ENCODE results near the gene CNOT1. TPM values are rescaled to one million over a fixed set of nuclear protein-coding genes. Genes with fewer than 3 reads are reported as not detected.

Gene CNOT1
- total and polyA plus RNA-seq, 4 donors = 35.6 to 187 (median 120) TPM

- Histone ChIP-seq H3K4me1 (ENCODE audit: control insufficient read depth in 5 of 5, insufficient read depth in 5 of 5, low read length in 5 of 5) (peaks cover 0 to 14% (median 0%) of the 10 kb centered on the region in 5 donors), H3K9me3 (ENCODE audit: control insufficient read depth in 4 of 4, insufficient read depth in 3 of 4, low read length in 3 of 4) (no peaks in the 10 kb centered on the region), H3K27me3 (ENCODE audit: control insufficient read depth in 3 of 3, insufficient read depth in 3 of 3, low read length in 2 of 3) (peaks cover 0 to 14% (median 7%) of the 10 kb centered on the region in 3 donors), H3K27ac (ENCODE audit: low read depth in 1 of 2, low read length in 1 of 2) (peak overlapping the region; percentile 69 to 83), H3K9ac (ENCODE audit: insufficient read depth in 1 of 2, low read length in 2 of 2) (no peak overlapping the region), H3K4me3 (no peak overlapping the region), H3K36me3 (ENCODE audit: control insufficient read depth in 4 of 4, insufficient read depth in 4 of 4, low read length in 4 of 4) (no peaks in the 10 kb centered on the region)
- TF ChIP-seq CTCF (IDR thresholded peaks at IDR 0.05; ENCODE audit: control extremely low read depth, extremely low read depth) = no peak
- ATAC-seq (ENCODE audit: insufficient read depth, low FRiP score) (no peak), DNase-seq (no peak)
- WGBS, 2 donors = 94 to 96% methylated on average over 3 of the region's 3 CpGs
These were observed 156.8 kb downstream of the CNOT1 start for GRCh38 chr16:58472827-58473226.

DNA sequence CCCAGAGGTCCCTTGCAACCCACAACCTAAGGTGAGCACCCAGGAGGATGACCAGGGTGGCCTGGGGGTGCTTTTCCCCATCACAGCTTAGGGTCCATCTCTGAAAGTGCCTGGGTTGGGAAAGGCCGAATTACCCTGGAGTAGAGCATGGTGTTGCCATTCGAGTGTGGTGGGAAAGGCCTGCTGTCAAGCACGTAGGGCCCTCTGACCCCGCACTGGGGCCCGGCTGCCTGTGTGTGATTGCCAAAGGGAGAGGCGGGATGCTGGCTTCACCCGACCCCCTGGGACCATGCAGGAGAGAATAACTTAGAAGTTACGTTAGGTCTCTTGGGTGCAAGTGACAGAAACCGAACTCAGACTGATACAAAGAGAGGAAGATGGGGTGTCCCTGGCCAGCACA lies 157.4 kb downstream of the CNOT1 start:
- H3K27ac ChIP-seq (ENCODE audit: low read depth in 1 of 2, low read length in 1 of 2) = peak overlapping the region; percentile 6 to 63

GRCh38 chr16:58471209-58471975 lies 158.2 kb downstream of the CNOT1 start:
- Histone ChIP-seq H3K4me1 (ENCODE audit: control insufficient read depth in 5 of 5, insufficient read depth in 5 of 5, low read length in 5 of 5) (peaks cover 0 to 14% (median 0%) of the 10 kb centered on the region in 5 donors), H3K27ac (ENCODE audit: low read depth in 1 of 2, low read length in 1 of 2) (peak overlapping the region; percentile 11 to 26), H3K9ac (ENCODE audit: insufficient read depth in 1 of 2, low read length in 2 of 2) (no peak overlapping the region), H3K9me3 (ENCODE audit: control insufficient read depth in 4 of 4, insufficient read depth in 3 of 4, low read length in 3 of 4) (no peaks in the 10 kb centered on the region), H3K4me3 (no peak overlapping the region), H3K36me3 (ENCODE audit: control insufficient read depth in 4 of 4, insufficient read depth in 4 of 4, low read length in 4 of 4) (no peaks in the 10 kb centered on the region), H3K27me3 (ENCODE audit: control insufficient read depth in 3 of 3, insufficient read depth in 3 of 3, low read length in 2 of 3) (peaks cover 0 to 25% (median 17%) of the 10 kb centered on the region in 3 donors)
- ATAC-seq (ENCODE audit: insufficient read depth, low FRiP score) (no peak), DNase-seq (no peak)
- WGBS, 2 donors = 47 to 50% methylated on average over 10 of the region's 10 CpGs
- TF ChIP-seq CTCF (IDR thresholded peaks at IDR 0.05; ENCODE audit: control extremely low read depth, extremely low read depth) = no peak

More for the DNA sequence above, 157.4 kb downstream of the CNOT1 start:
- Histone ChIP-seq H3K36me3 (ENCODE audit: control insufficient read depth in 4 of 4, insufficient read depth in 4 of 4, low read length in 4 of 4) (no peaks in the 10 kb centered on the region), H3K4me1 (ENCODE audit: control insufficient read depth in 5 of 5, insufficient read depth in 5 of 5, low read length in 5 of 5) (peaks cover 0 to 14% (median 0%) of the 10 kb centered on the region in 5 donors), H3K27me3 (ENCODE audit: control insufficient read depth in 3 of 3, insufficient read depth in 3 of 3, low read length in 2 of 3) (peaks cover 0 to 18% (median 10%) of the 10 kb centered on the region in 3 donors), H3K4me3 (no peak overlapping the region), H3K9ac (ENCODE audit: insufficient read depth in 1 of 2, low read length in 2 of 2) (no peak overlapping the region), H3K9me3 (ENCODE audit: control insufficient read depth in 4 of 4, insufficient read depth in 3 of 4, low read length in 3 of 4) (no peaks in the 10 kb centered on the region)
- TF ChIP-seq CTCF (IDR thresholded peaks at IDR 0.05; ENCODE audit: control extremely low read depth, extremely low read depth) = no peak
- ATAC-seq (ENCODE audit: insufficient read depth, low FRiP score) (no peak), DNase-seq (no peak)
- WGBS, 2 donors = 90 to 93% methylated on average over 9 of the region's 9 CpGs

Small RNAs within 50 kb of the gene (small RNA-seq; reads per million reads assigned to genes)
- gene RNU6-103P (ENCODE audit: low replicate concordance) (not detected), gene SNORA46 (ENCODE audit: low replicate concordance) (40.6 reads per million, percentile 97 among the genes with 10 or more reads in this experiment), gene SNORA50A (ENCODE audit: low replicate concordance) (not detected)

Other genes starting within 250 kb of the CNOT1 start
- gene GINS3, start 237.4 kb downstream of the CNOT1 start, total RNA-seq = 1 to 10 TPM; 3.8 to 5.1 TPM
- 1 to 10 TPM; 2.7 to 3.1 TPM for gene GINS3, start 237.4 kb downstream of the CNOT1 start, polyA plus RNA-seq
- gene NDRG4, start 129.7 kb downstream of the CNOT1 start, total RNA-seq = 10 to 100 TPM; 10.7 to 18.7 TPM
- gene NDRG4, start 129.7 kb downstream of the CNOT1 start, polyA plus RNA-seq = 10 to 100 TPM in 1 of 2 donors, 1 to 10 TPM in 1; 5.3 to 17.8 TPM
- 10 to 100 TPM; 16.5 to 21.5 TPM for gene SETD6, start 114.3 kb downstream of the CNOT1 start, total RNA-seq
- 10 to 100 TPM; 10.6 to 14.8 TPM for gene SETD6, start 114.3 kb downstream of the CNOT1 start, polyA plus RNA-seq
- gene SLC38A7, start 54.9 kb upstream of the CNOT1 start, total RNA-seq = 10 to 100 TPM; 15.3 to 18.2 TPM
- gene SLC38A7, start 54.9 kb upstream of the CNOT1 start, polyA plus RNA-seq = 10 to 100 TPM; 11.3 to 14.4 TPM
- gene GOT2, start 104.5 kb upstream of the CNOT1 start, total RNA-seq = 10 to 100 TPM; 29.4 to 56.6 TPM
- 10 to 100 TPM; 35.5 to 40.9 TPM for gene GOT2, start 104.5 kb upstream of the CNOT1 start, polyA plus RNA-seq